Pancreas (tissue), 10 donors: ENCODE measurements around the gene PPP2R2C. TPM values are rescaled to one million over a fixed set of nuclear protein-coding genes. Genes with fewer than 3 reads are reported as not detected.

Experiments used
- ATAC-seq, 4 donors: fragments of 200-7000 bp; cut with Tn5 transposase; one replicate each; pipeline versions ENCODE4 v1.8.0 to v1.9.1; 2020; ENCODE audit warnings: mild to moderate bottlenecking in 4 of 4, moderate library complexity in 4 of 4
- DNase-seq, 6 donors: peaks; one replicate each; pipeline ENCODE4 v3.0.0-alpha.2; 2020
- FAIRE-seq: peaks from 2 replicates; lab custom pipeline; 2012; peaks lifted over from hg19 to GRCh38; lab: Jason Lieb, UNC
- H3K27ac ChIP-seq, 4 donors: fragments of 200-600 bp; sonication (generic); 1 replicate in 3 of 4; 2 replicates in 1 of 4; pipeline versions ENCODE4 v1.5.0 to v1.8.0; 2020
- H3K27me3 ChIP-seq, 4 donors: fragments of 200-600 bp; one replicate each; pipeline ENCODE4 v1.8.0; 2021
- H3K36me3 ChIP-seq, 3 donors: fragments of 200-600 bp; sonication (generic) in 1 of 3; one replicate each; pipeline versions ENCODE4 v1.5.0 to v1.8.0; 2020 to 2021
- H3K4me1 ChIP-seq, 3 donors: fragments of 200-600 bp; one replicate each; pipeline ENCODE4 v1.8.0; 2021
- H3K4me3 ChIP-seq, 4 donors: fragments of 200-600 bp; sonication (generic) in 2 of 4; one replicate each; pipeline versions ENCODE4 v1.5.0 to v1.8.0; 2020 to 2021
- H3K9me3 ChIP-seq, 4 donors: fragments of 200-600 bp; one replicate each; pipeline ENCODE4 v1.8.0; 2021
- WGBS, 2 donors: extraction: QIAGEN DNeasy Blood & Tissue Kit; methylation state at CpG; one replicate each; pipeline ENCODE4 v1.1.7; 2013; 5-methylcytosine and 5-hydroxymethylcytosine counted together
- intact Hi-C, 3 donors: fragments of 100-400 bp; cut with DNase I; formaldehyde crosslinking; loops; one replicate each; pipeline versions ENCODE4 v1.11.1 to v1.14.2; 2022
- polyA plus RNA-seq, 2 donors: library from polyadenylated mRNA; stranded (reverse); fragments of 200-250 nt; gene quantifications; one replicate each; pipeline ENCODE4 v1.2.3, GENCODE V29; 2013
- total RNA-seq, 6 donors: library from RNA; stranded (reverse); fragmentation: NEBNext Ultra II Directional in 4 of 6; extraction: Animal tissue kit (Norgen Biotek cat#: 25700) in 4 of 6; gene quantifications; one replicate each; pipeline versions ENCODE4 v1.2.1 to v1.2.4, GENCODE V29; 2021 to 2023
- TF ChIP-seq, protein P1 (sequence below), 4 donors: fragments of 200-600 bp; sonication (generic) in 3 of 4; IDR thresholded peaks; one replicate each; pipeline versions ENCODE4 v1.5.0 to v1.8.0; 2021; ENCODE audit warnings: antibody characterized with exemption in 4 of 4
- donor health status: healthy with polysubstance abuse.
- donor health status: DM: no; HTN: no; CAD: no; lungs with moderate emphysema.
- donor health status: DM: no; HTN: no; CAD: no.
- donor health status: control.
- donor health status: control.
- donor health status: Bipolar disorder and iron deficiency.
- donor health status: DM: yes; HTN: yes; CAD: no.
- donor health status: DM: no; HTN: no; CAD: no.
- donor health status: DM: no; HTN: no; CAD: no.
- donor health status: DM: yes; HTN: yes; CAD: no.

PPP2R2C gene
- total and polyA plus RNA-seq, 8 donors = 0.05 to 2.0 (median 0.55) TPM

DNA sequence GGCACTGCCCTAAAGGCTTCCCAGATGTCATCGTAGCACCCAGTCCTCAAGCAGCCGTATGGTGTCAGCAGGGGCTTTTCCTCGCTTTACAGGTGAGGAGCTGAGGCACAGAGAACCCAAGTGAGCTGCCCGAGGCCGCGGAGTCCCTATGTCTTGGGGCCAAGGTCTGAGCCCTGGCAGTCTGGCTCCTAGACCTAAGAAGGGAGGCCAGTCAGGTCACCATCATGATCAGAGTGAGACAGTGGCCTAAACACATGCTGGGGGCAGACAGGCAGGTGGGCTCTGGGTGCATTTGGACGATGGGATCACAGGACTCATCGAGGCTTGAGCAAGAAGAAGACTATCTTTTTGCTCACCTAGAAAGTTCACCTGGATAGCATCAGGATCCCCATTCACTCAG is 107.8 kb downstream of the PPP2R2C start:
- no peaks in the 10 kb centered on the region for H3K4me1 ChIP-seq
- no peak overlapping the region for H3K4me3 ChIP-seq
- TF ChIP-seq, protein P1, sequence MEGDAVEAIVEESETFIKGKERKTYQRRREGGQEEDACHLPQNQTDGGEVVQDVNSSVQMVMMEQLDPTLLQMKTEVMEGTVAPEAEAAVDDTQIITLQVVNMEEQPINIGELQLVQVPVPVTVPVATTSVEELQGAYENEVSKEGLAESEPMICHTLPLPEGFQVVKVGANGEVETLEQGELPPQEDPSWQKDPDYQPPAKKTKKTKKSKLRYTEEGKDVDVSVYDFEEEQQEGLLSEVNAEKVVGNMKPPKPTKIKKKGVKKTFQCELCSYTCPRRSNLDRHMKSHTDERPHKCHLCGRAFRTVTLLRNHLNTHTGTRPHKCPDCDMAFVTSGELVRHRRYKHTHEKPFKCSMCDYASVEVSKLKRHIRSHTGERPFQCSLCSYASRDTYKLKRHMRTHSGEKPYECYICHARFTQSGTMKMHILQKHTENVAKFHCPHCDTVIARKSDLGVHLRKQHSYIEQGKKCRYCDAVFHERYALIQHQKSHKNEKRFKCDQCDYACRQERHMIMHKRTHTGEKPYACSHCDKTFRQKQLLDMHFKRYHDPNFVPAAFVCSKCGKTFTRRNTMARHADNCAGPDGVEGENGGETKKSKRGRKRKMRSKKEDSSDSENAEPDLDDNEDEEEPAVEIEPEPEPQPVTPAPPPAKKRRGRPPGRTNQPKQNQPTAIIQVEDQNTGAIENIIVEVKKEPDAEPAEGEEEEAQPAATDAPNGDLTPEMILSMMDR (IDR thresholded peaks at IDR 0.05) = no peak
- no peak for ATAC-seq
- no peaks in the 10 kb centered on the region for H3K27me3 ChIP-seq
- no peaks in the 10 kb centered on the region for H3K36me3 ChIP-seq
- FAIRE-seq = no peak
- intact Hi-C loops = no loop called here
- no peak overlapping the region for H3K27ac ChIP-seq
- WGBS, 2 donors = 73% methylated on average over 8 of the region's 8 CpGs
- peak in 1 of 6 donors; percentile 25 for DNase-seq
- H3K9me3 ChIP-seq = no peaks in the 10 kb centered on the region

DNA sequence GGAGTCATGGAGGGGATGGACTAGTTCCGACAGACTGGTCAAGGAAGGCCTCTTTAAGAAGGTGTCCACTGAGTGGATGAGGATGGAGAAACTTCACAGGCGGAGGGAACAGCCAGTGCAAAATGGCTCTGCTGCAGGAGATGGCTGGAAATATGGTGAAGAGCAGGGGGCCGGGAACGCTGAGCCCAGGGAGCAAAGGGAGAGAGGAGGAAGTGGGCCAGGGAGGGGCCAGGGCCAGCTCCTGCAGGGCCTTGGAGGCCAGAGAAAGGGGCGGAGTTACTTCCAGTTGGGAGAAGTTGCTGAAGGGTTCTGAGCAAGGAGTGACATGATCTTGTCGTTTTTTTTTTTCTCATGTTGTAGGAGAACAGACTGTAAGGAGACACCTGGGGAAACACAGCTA is 108.3 kb downstream of the PPP2R2C start:
- TF ChIP-seq, protein P1 (IDR thresholded peaks at IDR 0.05) = no peak
- no peak for FAIRE-seq
- H3K27ac ChIP-seq = no peak overlapping the region
- H3K9me3 ChIP-seq = no peaks in the 10 kb centered on the region
- H3K4me3 ChIP-seq = no peak overlapping the region
- WGBS, 2 donors = 58 to 76% methylated on average over 6 of the region's 6 CpGs
- ATAC-seq = no peak
- H3K27me3 ChIP-seq = no peaks in the 10 kb centered on the region
- intact Hi-C loops = no loop called here
- no peaks in the 10 kb centered on the region for H3K4me1 ChIP-seq
- H3K36me3 ChIP-seq = no peaks in the 10 kb centered on the region
- DNase-seq = peak in 1 of 6 donors; percentile 34

DNA sequence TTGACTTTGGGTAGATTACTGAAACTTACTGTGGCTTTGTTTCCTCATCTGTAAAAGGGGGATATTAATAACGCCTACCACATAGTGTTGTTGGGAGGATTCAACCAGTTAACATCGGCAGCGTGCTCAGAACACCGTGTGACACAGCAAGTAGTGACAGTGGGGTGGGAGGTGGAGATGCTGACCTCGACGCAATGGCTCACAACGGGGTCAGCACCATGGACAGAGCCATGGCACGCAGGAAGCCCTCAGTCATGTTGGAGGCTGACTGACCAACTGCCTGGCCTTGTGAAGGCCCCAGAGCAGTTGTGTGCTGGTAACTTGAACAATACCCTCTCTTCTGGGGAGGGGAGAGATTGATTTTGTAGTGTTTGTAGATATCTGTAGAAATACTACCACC is 109.5 kb downstream of the PPP2R2C start:
- H3K27ac ChIP-seq = no peak overlapping the region
- peak in 1 of 6 donors; percentile 14 for DNase-seq
- no peaks in the 10 kb centered on the region for H3K4me1 ChIP-seq
- TF ChIP-seq, protein P1 (IDR thresholded peaks at IDR 0.05) = no peak
- ATAC-seq = peak in 1 of 4 donors; percentile 31
- no peaks in the 10 kb centered on the region for H3K36me3 ChIP-seq
- no peaks in the 10 kb centered on the region for H3K27me3 ChIP-seq
- no peak overlapping the region for H3K4me3 ChIP-seq
- 21% methylated on average over 8 of the region's 8 CpGs for WGBS, 2 donors
- intact Hi-C loops = no loop called here
- FAIRE-seq = no peak
- H3K9me3 ChIP-seq = no peaks in the 10 kb centered on the region

DNA sequence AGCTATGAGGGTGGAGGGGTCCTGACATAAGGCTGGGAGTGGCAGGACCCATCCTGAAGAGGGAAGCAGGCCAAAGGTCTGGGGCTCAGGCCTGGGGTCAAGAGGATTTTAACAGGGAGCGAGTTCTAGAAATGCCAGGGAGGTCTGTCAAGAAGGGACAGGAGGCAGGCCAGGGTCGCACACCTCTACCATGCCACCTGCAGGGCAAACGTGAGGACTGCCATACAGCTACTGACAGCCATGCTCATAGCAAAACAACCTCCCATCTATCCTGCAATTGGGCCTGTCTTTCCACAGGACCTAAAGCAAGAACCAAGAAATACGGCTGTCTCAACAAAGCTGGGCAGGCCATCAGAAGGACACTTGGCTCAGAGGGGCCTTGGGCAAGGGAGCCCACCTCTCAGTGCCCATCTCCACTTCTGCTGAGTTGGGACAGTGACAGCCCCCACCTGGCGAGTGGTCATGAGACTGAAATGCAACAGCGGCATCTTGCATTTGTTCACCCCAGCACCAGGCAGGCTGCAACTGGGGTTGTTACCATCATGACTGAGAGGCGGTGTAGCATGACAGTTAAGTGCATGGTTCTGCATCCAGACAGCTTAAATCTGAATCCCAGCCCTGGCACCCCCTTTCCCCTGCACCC is 110.0 kb downstream of the PPP2R2C start:
- ATAC-seq (no peak), FAIRE-seq (no peak), DNase-seq (peak in 1 of 6 donors; percentile 9)

More for the DNA sequence above, 110.0 kb downstream of the PPP2R2C start:
- H3K27me3 ChIP-seq = no peaks in the 10 kb centered on the region
- no peak overlapping the region for H3K27ac ChIP-seq
- WGBS, 2 donors = 65 to 66% methylated on average over 7 of the region's 7 CpGs
- H3K4me3 ChIP-seq = no peak overlapping the region
- intact Hi-C loops = no loop called here
- no peaks in the 10 kb centered on the region for H3K4me1 ChIP-seq
- TF ChIP-seq, protein P1 (IDR thresholded peaks at IDR 0.05) = no peak
- H3K36me3 ChIP-seq = no peaks in the 10 kb centered on the region
- H3K9me3 ChIP-seq = no peaks in the 10 kb centered on the region
